CD4-positive, alpha-beta T cell treated with Interferon alpha-2 for 1 hour (primary cell): ENCODE data around the gene UBAP2L.
"Not testable (repeated sequence)": the region's sequence is repeated elsewhere in the genome, so short reads cannot be mapped to it uniquely, and the experiment has no call there.

Experiments
- DNase-seq, 2 donors: peaks; one replicate each; pipeline ENCODE4 v3.0.0-alpha.2; 2020 to 2022

The UBAP2L gene

DNA sequence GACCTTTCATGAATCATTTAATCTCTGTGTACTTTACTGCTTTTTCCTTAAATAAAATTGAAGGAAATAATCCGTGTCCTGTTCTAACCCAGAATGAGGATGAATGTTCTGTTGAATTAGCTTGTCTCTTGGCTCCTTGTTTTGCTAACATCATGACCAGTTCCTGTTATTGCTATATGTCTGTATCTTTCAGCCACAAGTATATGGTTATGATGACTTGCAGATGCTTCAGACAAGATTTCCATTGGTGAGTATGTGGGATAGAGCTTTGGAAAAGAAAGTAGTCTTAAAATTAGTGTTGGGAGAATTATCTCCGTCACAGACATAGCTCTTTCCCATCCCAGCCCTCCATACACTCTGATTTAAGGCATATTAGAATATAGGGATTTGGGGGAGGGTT is 38.0 kb downstream of the UBAP2L start:
- DNase-seq, result no peak

DNA sequence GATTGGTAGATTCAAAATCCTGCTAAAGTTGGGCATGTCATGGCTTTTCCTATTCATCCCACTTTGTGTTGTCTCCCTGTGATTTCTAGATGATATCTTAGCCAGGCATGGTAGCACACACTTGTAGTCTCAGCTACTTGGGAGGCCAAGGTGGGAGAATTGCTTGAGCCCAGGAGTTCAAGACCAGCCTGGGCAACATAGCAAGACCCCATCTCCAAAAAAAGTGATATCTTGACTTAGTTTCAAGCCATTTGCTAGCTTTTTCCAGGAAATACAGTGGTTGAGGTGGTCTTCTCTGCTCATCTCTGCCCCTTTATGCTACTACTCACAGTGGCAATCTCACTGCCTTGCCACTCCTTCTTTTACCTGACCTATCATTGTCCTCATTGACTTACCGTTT is 39.4 kb downstream of the UBAP2L start:
- DNase-seq, result no peak

DNA sequence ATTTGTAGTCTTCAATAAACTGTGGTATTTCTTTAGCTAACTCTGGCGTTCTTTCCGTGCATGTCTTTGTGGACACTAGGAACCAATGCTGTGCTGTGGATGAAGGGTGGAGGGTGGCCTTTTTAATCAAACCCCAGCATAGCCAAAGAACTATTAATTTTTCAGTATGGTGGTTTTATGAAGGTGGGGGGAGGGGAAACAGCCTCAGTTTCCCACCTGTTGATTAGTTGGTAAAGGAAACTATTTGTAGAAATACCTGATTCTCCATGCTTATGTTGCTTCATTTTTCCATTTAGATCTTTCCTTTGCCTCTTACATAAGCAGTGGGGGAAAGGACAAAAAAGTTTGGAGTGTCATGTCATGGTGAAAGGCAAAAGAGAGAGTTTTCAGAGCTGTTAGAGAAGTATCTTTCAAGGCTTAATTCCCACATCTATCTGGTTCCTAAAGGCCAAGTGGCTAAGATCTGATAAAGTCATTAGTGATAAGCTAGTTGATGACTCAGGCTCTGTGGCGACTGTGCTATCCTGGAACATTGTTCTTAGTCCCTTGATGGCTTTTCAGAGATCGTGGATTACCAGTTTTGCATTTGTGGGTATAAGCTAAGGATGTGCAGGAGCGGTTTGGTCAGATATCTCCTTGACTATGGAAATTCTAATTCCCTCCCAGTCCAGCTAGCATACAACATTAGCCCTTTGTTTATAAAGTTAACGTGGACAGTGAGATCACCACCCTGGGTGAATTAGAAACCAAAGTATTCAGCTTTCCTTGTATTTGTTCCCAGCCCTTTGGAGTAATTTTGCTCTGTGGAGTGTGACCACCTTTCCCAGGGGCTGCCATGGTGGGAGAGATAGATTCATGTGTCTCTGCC is 42.9 kb downstream of the UBAP2L start:
- DNase-seq, result no peak

DNA sequence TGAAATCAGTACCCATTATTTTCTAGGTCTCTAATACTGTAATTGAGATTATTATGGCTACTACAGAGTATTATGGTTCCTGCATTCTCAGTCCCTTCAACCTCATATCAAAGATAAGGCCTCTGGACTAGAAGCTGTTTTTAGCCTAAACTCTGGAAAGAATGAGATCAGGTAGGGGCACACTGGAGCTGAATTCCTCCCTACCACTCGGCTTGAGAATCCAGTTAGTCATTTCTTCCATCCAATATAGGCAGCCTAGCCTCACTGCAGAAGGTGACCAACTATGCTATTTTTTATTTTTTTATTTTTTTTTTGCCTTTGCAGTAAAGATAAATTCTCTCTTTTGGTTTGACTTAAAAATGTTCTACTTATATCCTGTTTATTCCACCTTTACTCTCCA is 43.7 kb downstream of the UBAP2L start:
- no peak for DNase-seq

DNA sequence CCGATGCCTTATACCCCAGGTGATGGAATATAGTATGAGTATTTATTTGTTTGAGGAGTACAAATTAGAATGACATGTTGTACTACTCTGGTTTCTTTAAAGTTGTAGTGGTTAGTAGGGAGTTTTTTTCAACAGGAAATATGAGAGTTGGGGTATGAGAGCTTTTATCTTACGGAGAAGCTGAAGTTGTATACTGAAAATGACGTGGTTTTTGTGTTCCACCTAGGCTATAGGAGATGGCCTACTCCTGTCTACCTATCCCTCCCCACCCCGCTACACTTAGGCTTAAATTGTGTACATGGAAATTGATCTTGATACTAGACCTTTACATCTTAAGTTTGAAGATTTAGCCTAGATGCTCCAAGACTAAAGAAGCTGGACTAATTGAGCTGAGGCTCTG is 44.8 kb downstream of the UBAP2L start:
- peak; percentile 18 to 57 for DNase-seq

DNA sequence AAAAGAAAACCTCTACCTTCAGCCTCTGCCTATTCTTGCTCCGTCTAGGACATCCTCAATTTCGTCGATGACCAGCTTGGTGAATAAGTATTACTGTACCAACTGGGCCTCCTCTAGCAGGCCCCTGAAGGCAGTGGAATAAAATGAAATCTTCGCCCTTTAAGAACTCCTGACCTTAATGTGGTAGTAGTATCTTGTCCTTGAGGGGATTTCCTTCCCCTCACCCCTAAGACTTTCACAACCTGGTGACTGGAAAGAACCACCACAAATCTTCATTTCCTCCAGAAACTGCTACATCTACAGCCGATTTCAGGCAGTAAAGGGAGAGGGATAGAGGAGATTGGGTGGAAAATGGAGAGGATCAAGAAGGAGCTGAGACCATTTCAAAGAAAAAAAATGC is 50.1 kb downstream of the UBAP2L start:
- no peak for DNase-seq

DNA sequence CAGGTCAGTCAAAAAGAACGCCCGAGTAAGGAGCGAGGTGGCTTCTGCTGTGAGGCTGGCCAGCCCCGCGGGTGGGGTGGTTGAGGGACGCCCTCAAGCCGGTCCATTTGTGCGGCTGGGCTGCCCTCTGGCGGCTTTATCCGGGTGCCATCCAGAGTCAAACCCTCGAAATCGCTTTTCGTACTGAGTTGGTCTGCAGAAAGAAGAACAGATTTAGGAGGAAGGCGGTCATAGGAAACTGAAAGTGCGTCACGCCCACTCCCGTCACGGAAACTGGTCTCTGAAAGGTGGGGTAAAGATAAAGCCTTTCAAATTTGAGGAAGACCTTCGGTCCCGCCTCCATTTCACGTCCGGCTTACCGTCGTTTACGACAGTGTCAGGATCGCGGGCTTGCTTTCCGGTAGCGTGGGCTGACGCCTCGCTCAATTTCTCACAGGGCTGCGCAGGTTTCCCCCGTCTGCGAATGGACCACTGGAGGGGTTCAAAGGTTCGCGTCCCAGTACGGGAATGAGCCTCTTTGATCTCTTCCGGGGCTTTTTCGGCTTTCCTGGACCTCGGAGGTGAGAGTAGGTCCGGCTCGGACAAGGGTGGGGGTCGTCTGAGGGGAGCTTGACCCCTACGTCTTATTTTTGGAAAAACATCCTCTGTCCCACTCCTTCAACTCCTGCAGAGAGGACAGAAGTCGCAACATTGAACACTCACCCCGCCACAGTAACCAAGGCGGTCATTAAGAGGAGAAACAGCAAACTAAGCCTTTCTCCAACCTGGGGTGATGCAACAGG is 51.7 kb downstream of the UBAP2L start, which contains the start of gene HAX1:
TSS of gene HAX1 (plus strand) at position 413 of the 782 bp plus-strand sequence. CDS start at position 508, 95 bp downstream.
- DNase-seq, result peak; percentile 99

DNA sequence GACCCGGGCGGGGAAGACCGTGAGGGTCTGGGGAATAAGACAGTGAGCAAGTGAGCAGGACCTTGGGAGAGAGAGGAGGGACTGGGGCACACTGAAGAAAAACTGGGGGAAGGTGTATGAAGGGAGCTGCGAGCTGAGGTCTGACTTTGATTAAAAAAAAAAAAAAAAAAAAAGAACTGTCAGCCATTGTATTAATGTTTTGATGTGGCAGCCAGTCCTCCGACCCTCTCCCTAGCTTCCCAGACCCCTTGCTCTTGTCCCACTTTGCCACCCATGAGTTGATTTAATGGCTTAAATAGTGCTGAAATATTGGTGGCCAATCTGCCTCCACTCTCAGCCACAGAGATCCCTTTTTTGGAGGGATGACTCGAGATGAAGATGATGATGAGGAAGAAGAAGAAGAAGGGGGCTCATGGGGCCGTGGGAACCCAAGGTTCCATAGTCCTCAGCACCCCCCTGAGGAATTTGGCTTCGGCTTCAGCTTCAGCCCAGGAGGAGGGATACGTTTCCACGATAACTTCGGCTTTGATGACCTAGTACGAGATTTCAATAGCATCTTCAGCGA is 52.3 kb downstream of the UBAP2L start:
- DNase-seq, result no peak

DNA sequence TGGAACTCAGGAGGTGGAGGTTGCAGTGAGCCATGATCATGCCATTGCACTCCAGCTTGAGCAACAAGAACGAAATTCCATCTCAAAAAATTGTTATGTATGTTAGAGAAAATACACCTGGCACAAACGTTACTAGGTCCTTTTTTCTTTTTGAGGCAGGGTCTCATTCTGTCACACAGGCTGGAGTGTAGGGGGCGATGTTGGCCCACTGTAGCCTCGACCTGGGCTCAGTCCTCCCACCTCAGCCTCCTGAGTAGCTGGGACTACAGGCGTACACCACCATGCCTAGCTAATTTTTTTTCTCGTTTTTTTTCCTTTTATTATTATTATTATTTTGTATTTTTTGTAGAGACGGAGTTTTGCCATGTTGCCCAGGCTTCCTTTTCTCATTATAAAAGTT is 56.0 kb downstream of the UBAP2L start:
- DNase-seq, result peak; percentile 4 to 46

DNA sequence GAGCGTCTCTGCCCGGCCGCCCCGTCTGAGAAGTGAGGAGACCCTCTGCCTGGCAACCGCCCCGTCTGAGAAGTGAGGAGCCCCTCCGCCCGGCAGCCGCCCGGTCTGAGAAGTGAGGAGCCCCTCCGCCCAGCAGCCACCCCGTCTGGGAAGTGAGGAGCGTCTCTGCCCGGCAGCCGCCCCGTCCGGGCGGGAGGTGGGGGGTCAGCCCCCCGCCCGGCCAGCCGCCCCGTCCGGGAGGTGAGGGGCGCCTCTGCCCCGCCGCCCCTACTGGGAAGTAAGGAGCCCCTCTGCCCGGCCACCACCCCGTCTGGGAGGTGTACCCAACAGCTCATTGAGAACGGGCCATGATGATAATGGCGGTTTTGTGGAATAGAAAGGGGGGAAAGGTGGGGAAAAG is 66.8 kb downstream of the UBAP2L start:
- DNase-seq, result not testable (repeated sequence)

DNA sequence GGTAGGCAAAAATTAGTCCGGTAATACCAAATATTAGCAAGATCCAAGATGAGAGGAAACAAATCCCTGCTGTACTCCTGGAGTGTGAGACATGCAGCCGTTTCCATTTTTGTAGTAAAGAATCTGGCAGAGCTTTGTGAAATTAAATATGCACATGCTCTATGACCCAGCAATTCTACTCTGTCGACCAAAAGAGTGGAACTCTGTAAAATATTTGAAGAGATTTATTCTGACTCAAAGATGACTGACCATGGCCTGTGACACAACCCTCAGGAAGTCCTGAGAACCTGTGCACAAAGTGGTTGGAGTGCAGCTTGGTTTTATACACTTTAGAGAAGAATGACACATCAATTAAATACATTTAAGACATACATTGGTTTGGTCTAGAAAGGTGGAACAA is 67.9 kb downstream of the UBAP2L start:
- DNase-seq, result no peak

DNA sequence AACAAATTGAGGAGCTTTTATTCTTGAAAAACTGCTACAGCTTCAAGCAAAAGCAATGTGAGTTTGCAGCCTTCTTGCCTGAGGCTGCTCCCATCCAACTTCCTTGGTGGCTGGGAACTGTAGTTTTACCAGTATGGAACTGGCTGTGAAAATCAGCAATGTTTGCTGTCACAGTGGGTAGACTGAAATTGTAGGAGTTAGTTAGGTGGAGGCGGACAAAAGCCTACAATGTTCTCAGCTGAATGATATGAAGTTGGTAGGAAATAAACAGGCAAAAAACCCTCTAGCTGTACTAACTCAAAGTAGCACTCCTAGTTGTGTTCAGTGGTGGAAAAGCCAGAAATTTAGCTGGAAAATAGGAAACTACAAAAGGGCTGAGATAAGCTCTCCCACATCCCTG is 70.2 kb downstream of the UBAP2L start:
- no peak for DNase-seq

DNA sequence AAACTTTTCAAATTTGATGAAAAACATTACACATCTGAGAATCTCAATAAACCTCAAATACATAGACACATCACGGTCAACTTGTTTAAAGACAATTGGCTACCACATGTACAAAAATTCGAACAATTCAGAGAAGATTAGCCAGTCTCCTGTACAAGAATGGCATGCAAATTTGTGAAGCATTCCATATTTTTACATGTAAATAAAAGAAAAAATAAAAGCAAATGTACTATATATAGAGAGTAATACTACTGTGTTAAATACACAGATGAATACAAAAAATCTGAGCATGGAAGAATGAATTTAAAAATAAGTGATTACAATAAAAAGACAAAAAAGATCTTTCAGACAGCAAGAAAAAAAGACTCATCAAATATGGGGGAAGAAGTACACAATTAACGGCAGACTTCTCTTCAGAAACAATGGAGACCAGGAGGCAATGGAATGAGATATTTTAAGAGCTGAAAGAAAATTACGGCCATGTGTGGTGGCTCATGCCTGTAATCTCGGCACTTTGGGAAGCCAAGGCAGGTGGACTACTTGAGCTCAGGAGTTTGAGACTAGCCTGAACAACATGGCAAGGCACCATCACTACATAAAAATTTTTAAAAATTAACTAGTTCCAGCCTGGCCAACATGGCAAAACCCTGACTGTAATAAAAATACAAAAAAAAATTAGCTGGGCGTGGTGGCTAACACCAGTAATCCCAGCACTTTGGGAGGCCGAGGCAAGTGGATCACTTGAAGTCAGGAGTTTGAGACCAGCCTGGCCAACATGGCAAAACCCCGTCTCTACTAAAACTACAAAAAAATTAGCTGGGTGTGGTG is 74.9 kb downstream of the UBAP2L start:
- no peak for DNase-seq

DNA sequence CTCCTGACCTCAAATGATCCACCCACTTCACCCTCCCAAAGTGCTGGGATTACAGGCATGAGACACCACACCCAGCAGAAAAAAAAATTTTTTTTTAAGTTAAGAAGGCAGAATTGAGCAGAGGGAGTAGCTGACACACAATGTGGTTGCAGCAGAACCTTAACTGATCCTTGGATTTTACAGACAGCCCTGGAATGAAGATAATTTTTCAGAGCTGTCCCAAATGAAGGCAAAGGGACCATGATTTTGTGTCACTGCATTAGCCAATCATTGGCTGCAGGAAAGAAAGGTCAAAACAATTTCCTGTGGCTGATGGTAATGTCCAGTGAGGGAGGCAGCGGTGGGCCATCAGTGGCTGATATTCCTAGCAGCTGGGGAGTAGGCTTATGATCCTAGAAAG is 80.8 kb downstream of the UBAP2L start:
- no peak for DNase-seq

DNA sequence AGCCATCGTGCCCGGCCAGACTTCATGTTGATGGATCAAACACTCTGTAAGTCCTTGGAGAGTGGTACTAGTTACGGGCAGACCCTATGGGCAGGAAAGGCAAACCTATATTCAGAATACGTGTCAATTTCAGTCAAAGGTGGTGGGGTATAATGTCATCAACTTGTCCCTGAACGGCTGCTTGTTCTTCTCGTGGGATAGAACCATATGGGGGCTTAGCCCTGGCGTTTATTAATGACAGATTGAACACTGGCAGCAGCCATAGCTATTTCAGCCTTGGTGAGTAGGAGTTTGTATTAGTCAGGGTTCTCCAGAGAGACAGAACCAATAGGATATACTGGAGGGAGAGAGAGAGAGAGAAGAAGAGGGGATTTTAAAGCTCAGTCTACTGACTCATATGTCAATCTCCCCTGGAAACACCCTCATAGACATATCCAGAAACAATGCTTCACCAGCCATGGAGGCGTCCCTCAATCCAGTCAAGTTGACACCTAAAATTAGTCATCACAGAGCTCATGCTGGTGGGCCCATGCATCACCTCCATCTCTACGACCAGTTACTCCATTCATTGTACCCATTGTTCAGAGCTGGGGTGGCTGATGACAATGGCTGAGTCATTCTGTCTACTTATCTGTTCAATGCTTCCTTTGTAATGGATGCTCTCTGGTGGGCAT is 84.0 kb downstream of the UBAP2L start:
- DNase-seq, result no peak

DNA sequence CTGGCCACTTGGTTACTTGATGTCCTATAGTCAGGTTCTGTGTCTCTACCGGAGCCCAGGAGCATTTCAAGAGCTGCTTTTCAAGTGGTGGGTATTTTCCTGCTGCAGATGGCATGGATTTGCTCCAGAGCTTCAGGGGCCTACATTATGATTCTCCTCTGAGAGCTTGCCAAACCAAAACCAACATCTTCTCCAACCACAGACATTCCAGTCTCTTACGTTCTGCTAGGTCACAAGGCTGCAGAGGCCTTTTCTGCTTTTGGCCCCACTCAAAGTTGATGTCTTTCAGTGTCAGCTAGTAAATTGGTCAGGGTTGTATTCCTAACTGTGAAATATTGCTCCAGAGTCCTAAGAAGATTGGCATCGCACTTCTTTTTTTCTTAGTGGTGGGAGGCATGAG is 85.4 kb downstream of the UBAP2L start:
- DNase-seq, result no peak

DNA sequence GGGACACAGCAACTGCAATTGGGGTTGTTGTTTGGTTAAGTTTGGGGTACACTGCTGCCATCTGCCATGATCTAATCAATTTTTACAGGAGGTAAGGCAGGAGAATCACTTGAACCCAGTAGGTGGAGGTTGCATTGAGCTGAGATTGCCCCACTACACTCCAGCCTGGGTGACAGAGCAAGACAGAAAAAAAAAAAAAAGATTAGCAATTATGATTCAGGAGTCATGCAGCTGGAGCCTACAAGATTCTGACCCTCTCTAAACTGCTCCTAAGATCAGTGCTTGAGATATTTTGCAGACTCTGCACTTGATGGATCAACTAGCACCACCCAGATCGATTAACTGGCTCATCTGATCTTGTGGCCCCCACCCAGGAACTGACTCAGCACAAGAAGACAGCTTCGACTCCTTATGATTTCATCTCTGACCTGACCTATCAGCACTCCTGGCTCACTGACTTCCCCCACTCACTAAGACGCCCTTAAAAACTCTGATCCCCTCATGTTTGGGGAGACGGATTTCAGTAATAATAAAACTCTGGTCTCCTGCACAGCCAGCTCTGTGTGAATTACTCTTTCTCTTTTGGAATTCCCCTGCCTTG is 87.0 kb downstream of the UBAP2L start:
- DNase-seq, result peak in 1 of 2 donors; percentile 5

DNA sequence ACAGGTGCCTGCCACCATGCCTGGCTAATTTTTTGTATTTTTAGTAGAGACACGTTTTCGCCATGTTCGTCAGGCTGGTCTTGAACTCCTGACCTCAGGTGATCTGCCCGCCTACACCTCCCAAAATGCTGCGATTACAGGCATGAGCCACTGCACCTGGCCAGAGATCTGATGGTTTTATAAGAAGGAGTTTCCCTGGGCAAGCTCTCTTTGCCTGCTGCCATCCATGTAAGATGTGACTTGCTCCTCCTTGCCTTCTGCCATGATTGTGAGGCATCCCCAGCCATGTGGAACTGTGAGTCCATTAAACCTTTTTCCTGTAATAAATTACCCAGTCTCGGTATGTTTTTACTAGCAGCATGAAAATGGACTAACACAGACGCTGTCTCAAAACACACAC is 88.4 kb downstream of the UBAP2L start:
- not testable (repeated sequence) for DNase-seq

DNA sequence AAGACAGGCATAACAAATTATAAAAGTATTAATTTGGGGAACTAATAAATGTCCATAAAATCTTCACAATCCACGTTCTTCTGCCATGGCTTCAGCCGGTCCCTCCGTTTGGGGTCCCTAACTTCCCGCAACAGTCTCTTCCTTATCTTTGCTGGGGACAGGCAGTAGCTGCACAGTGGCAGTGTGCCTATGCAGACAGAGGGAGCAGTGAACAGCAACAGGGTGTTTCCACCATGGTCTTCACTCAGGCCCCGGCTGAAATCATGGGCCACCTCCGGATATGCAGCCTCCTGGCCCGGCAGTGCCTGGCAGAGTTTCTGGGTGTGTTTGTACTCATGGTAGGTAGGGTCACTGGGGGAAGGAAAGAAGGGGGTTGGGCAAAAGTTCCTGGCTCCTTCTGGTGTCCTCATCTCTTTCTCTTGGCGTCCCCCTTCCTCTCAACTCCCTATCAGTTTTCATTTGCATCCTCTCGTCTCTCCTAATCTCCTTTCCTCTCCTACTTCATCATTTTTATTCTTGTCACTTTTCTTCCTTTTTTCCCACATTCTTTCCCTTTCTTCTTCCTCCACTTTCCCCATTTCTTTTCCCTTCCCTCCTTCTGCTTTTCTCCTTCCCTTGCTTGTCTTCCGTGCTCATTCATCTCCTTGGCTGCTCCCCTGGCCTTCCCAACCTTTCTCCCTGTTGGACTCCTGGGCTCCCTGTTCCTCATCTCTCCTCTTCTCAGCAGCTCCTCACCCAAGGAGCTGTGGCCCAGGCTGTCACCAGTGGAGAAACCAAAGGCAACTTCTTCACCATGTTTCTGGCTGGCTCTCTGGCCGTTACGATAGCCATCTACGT is 91.7 kb downstream of the UBAP2L start:
- not testable (repeated sequence) for DNase-seq

DNA sequence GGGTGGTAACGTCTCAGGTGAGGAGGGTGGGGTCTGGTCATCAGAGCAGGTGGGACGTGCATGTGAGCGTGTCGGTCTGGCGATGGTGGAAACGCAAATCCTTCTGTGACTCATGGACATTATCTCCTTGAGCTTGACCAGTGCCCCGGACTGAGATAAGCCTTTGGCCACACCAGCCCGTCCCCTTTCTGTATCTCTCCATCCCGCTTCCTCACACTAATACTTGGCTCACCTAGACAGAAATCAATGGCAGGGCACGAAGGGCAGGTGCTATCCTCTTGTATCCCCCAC is 92.3 kb downstream of the UBAP2L start:
- no peak for DNase-seq

DNA sequence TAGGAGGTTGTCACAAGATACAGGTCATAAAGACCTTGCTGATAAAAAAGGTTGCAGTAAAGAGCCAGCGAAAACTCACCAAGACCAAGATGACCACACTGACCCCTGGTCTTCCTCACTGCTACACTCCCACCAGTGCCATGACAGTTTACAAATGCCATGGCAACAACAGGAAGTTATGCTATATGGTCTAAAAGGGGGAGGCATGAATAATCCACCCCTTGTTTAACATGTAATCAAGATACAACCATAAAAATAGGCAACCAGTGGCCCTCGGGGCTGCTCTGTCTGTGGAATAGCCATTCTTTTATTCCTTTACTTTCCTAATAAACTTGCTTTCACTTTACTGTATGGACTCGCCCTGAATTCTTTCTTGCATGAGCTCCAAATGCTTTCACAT is 93.5 kb downstream of the UBAP2L start:
- not testable (repeated sequence) for DNase-seq
